HEK293 (cell line): Measurements from ENCODE around the gene ZNF764.

Source experiments
- CTCF ChIA-PET: fragments of 350-600 bp; formaldehyde crosslinking; extraction: SDS; loops from one replicate; lab custom pipeline; 2021; ENCODE audit warnings: antibody characterized with exemption; lab: Yijun Ruan, JAX
- POLR2A ChIA-PET: fragments of 300-600 bp; formaldehyde crosslinking; extraction: SDS; loops from one replicate; lab custom pipeline; 2020; ENCODE audit warnings: antibody characterized with exemption, inconsistent platforms; lab: Yijun Ruan, JAX
- H3K27ac ChIP-seq: fragments of 200-500 bp; sonication (Bioruptor generic); 2 replicates; pipeline ENCODE4 v1.5.1; 2014; ENCODE audit warnings: low read depth, low read length, control low read depth, inconsistent platforms; ENCODE audit errors: extremely low read depth
- H3K36me3 ChIP-seq, 2 experiments: fragments of 200-500 bp in 1 of 2; sonication (Bioruptor generic) in 1 of 2; 1 replicate in 1 of 2; 2 replicates in 1 of 2; pipeline ENCODE4 v1.5.1; 2014 to 2017; ENCODE audit warnings: inconsistent platforms in 2 of 2, low read length in 2 of 2; ENCODE audit not compliant: control insufficient read depth in 2 of 2, insufficient read depth in 1 of 2
- H3K4me1 ChIP-seq: fragments of 200-500 bp; sonication (Bioruptor generic); 2 replicates; pipeline ENCODE4 v1.5.1; 2014; ENCODE audit warnings: mild to moderate bottlenecking, low read length, inconsistent platforms; ENCODE audit not compliant: control insufficient read depth, insufficient read depth
- H3K4me3 ChIP-seq: 2 replicates; pipeline ENCODE4 v1.5.1; 2011; ENCODE audit warnings: low read depth, mild to moderate bottlenecking, control low read depth, low read length, moderate library complexity
- H3K9me3 ChIP-seq: fragments of 200-500 bp; sonication (Bioruptor generic); 2 replicates; pipeline ENCODE4 v1.5.1; 2014; ENCODE audit warnings: low read depth, low read length, inconsistent platforms; ENCODE audit not compliant: control insufficient read depth, insufficient read depth
- ELK4 ChIP-seq: IDR thresholded peaks from 2 replicates; pipeline ENCODE4 v1.6.1; 2011; ENCODE audit warnings: mild to moderate bottlenecking, low read depth, low read length, borderline replicate concordance
- GLIS2 ChIP-seq: fragments of 450-650 bp; formaldehyde crosslinking; IDR thresholded peaks from 2 replicates; pipeline ENCODE4 v1.5.1; 2016; ENCODE audit warnings: missing biosample characterization, missing genetic modification characterization
- HOXD13 ChIP-seq: sonication (generic); formaldehyde crosslinking; IDR thresholded peaks from 2 replicates; pipeline ENCODE4 v1.8.0; 2022; ENCODE audit warnings: missing genetic modification reagents, borderline replicate concordance
- YY1 ChIP-seq: fragments of 450-650 bp; formaldehyde crosslinking; IDR thresholded peaks from 2 replicates; pipeline ENCODE4 v1.5.1; 2018; ENCODE audit warnings: missing biosample characterization, missing genetic modification characterization
- YY2 ChIP-seq: fragments of 450-650 bp; formaldehyde crosslinking; IDR thresholded peaks from 2 replicates; pipeline ENCODE4 v1.5.1; 2016; ENCODE audit warnings: missing biosample characterization, missing genetic modification characterization
- ZNF132 ChIP-seq: fragments of 450-650 bp; formaldehyde crosslinking; IDR thresholded peaks from 2 replicates; pipeline ENCODE4 v1.5.1; 2017; ENCODE audit warnings: missing biosample characterization, missing genetic modification characterization, borderline replicate concordance
- ZNF146 ChIP-seq: fragments of 450-650 bp; formaldehyde crosslinking; IDR thresholded peaks from 2 replicates; pipeline ENCODE4 v1.5.1; 2016; ENCODE audit warnings: missing biosample characterization, missing genetic modification characterization
- ZNF16 ChIP-seq: fragments of 450-650 bp; formaldehyde crosslinking; IDR thresholded peaks from 2 replicates; pipeline ENCODE4 v1.5.1; 2016; ENCODE audit warnings: low read depth, missing biosample characterization, missing genetic modification characterization
- ZNF184 ChIP-seq: fragments of 450-650 bp; IDR thresholded peaks from 2 replicates; pipeline ENCODE4 v1.5.1; 2018; ENCODE audit warnings: missing biosample characterization, mild to moderate bottlenecking, missing genetic modification characterization
- ZNF280D ChIP-seq: fragments of 450-650 bp; formaldehyde crosslinking; IDR thresholded peaks from 2 replicates; pipeline ENCODE4 v1.5.1; 2016; ENCODE audit warnings: missing biosample characterization, missing genetic modification characterization
- ZNF391 ChIP-seq: fragments of 450-650 bp; formaldehyde crosslinking; IDR thresholded peaks from 2 replicates; pipeline ENCODE4 v1.5.1; 2016; ENCODE audit warnings: low read depth, missing biosample characterization, missing genetic modification characterization, borderline replicate concordance
- ZNF404 ChIP-seq: fragments of 450-650 bp; formaldehyde crosslinking; IDR thresholded peaks from 2 replicates; pipeline ENCODE4 v1.5.1; 2017; ENCODE audit warnings: missing biosample characterization, missing genetic modification characterization
- ZNF433 ChIP-seq: fragments of 450-650 bp; formaldehyde crosslinking; IDR thresholded peaks from 2 replicates; pipeline ENCODE4 v1.5.1; 2016; ENCODE audit warnings: missing biosample characterization, missing genetic modification characterization, low read depth
- ZNF514 ChIP-seq: fragments of 450-650 bp; formaldehyde crosslinking; IDR thresholded peaks from 2 replicates; pipeline ENCODE4 v1.5.1; 2016; ENCODE audit warnings: missing biosample characterization, missing genetic modification characterization
- ZNF529 ChIP-seq: fragments of 450-650 bp; formaldehyde crosslinking; IDR thresholded peaks from 2 replicates; pipeline ENCODE4 v1.5.1; 2017; ENCODE audit warnings: missing genetic modification characterization, missing biosample characterization; ENCODE audit not compliant: insufficient replicate concordance
- ZNF76 ChIP-seq: fragments of 450-650 bp; formaldehyde crosslinking; IDR thresholded peaks from 2 replicates; pipeline ENCODE4; 2016; ENCODE audit warnings: low read depth, missing biosample characterization, missing genetic modification characterization, borderline replicate concordance
- ZSCAN16 ChIP-seq: fragments of 450-650 bp; formaldehyde crosslinking; IDR thresholded peaks from 2 replicates; pipeline ENCODE4 v1.5.1; 2016; ENCODE audit warnings: missing biosample characterization, missing genetic modification characterization
- ZSCAN4 ChIP-seq: fragments of 450-650 bp; formaldehyde crosslinking; IDR thresholded peaks from 2 replicates; pipeline ENCODE4 v1.5.1; 2017; ENCODE audit warnings: missing biosample characterization, missing genetic modification characterization
- ZXDB ChIP-seq: fragments of 450-650 bp; formaldehyde crosslinking; IDR thresholded peaks from 2 replicates; pipeline ENCODE4 v1.5.1; 2016; ENCODE audit warnings: missing biosample characterization, missing genetic modification characterization
- TF ChIP-seq, protein P1 (sequence below): fragments of 450-650 bp; formaldehyde crosslinking; IDR thresholded peaks from 2 replicates; pipeline ENCODE4 v1.5.1; 2016; ENCODE audit warnings: missing biosample characterization, missing genetic modification characterization

The ZNF764 gene

DNA sequence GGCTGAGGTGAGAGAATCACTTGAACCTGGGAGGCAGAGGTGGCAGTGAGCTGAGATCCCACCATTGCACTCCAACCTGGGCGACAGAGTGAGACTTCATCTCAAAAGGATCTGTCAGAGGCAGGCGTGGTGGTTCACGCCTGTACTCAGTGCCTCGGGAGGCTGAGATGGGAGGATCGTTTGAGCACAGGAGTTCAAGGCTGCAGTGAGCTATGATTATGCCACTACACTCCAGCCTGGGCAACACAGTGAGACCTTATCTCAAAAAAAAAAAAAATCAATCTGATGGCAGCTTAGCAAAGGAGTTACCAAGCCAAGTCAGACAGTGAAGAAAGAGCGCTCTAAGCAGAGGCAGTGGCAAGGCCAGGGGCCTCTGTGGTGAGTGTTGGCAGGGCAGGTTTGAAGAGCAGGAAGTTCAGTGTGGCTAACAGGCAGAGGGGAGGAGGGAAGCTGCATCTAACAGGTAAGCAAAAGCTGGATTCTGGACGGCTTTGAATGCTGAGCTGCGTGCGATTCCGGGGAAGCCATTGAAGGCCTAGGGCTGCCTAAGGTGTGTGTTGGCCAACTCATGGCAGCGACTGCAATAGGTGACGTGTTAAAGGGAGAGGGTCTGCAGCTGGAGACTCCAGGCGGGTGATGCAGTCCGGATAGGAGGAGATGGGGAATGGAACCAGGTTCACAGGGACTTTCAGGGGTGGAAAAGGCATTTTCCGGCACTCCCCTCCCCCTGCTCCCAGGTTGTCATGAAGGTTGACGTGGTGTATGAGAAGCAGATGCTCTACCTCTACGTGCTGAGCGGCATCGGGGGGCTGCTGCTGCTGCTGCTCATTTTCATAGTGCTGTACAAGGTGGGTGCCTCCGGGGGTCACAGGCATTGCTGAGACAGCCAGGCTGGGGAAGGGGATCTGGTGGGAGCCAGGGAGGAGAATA, 38.8 kb downstream of the ZNF764 start:
- ChIA-PET CTCF (interaction anchor here (0.6 to 1.4 kb wide), 4 partner anchors 36 to 480 kb away, joined by 3 to 4 read pairs (median 3); no protein-coding TSS in a partner anchor), POLR2A (interaction anchor here (0.6 kb wide), 1 partner anchor 11 kb away, joined by 3 read pairs; no protein-coding TSS in a partner anchor)
- no peak overlapping the region for H3K27ac ChIP-seq
- H3K36me3 ChIP-seq: peaks cover 0 to 4% of the 10 kb centered on the region in 2 experiments; a peak in 1 of 3 replicates
- H3K9me3 ChIP-seq: no peaks in the 10 kb centered on the region
- peaks cover 3% of the 10 kb centered on the region; the same call in 1 of the 2 replicates for H3K4me1 ChIP-seq
- no peak overlapping the region for H3K4me3 ChIP-seq
- TF ChIP-seq ZNF16 (tag by site-specific recombination): no peak
- TF ChIP-seq ZNF433 (tag by site-specific recombination): no peak
- TF ChIP-seq ZNF391 (tag by site-specific recombination): no peak
- no peak for TF ChIP-seq ZNF184 (tag by site-specific recombination)
- no peak for TF ChIP-seq GLIS2 (tag by site-specific recombination)
- no peak for TF ChIP-seq ZSCAN4
- TF ChIP-seq ZNF529: no peak
- TF ChIP-seq ZNF280D (tag by site-specific recombination): no peak
- TF ChIP-seq, protein P1, sequence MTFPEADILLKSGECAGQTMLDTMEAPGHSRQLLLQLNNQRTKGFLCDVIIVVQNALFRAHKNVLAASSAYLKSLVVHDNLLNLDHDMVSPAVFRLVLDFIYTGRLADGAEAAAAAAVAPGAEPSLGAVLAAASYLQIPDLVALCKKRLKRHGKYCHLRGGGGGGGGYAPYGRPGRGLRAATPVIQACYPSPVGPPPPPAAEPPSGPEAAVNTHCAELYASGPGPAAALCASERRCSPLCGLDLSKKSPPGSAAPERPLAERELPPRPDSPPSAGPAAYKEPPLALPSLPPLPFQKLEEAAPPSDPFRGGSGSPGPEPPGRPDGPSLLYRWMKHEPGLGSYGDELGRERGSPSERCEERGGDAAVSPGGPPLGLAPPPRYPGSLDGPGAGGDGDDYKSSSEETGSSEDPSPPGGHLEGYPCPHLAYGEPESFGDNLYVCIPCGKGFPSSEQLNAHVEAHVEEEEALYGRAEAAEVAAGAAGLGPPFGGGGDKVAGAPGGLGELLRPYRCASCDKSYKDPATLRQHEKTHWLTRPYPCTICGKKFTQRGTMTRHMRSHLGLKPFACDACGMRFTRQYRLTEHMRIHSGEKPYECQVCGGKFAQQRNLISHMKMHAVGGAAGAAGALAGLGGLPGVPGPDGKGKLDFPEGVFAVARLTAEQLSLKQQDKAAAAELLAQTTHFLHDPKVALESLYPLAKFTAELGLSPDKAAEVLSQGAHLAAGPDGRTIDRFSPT (tag by site-specific recombination): no peak
- no peak for TF ChIP-seq ZNF76 (tag by site-specific recombination)
- TF ChIP-seq HOXD13: no peak
- TF ChIP-seq ZSCAN16 (tag by site-specific recombination): no peak
- TF ChIP-seq ELK4: no peak
- TF ChIP-seq ZXDB (tag by site-specific recombination): no peak
- TF ChIP-seq YY2 (tag by site-specific recombination): no peak
- no peak for TF ChIP-seq YY1 (tag by site-specific recombination)
- TF ChIP-seq ZNF404 (tag by site-specific recombination): no peak
- no peak for TF ChIP-seq ZNF132
- no peak for TF ChIP-seq ZNF146 (tag by site-specific recombination)
- no peak for TF ChIP-seq ZNF514 (tag by site-specific recombination)
